HepG2 (cell line): ENCODE measurements around the gene PTPA. TPM values are rescaled to one million over a fixed set of nuclear protein-coding genes. Genes with fewer than 3 reads are reported as not detected.

Experiments used
- ATAC-seq: fragments of 200-7000 bp; cut with Tn5 transposase; 3 replicates; pipeline ENCODE4 v1.9.1; 2020; ENCODE audit warnings: mild to moderate bottlenecking, moderate library complexity
- BruUV-seq: library from RNA; stranded (reverse); fragments of 400-500 nt; replicated peaks from 2 replicates; lab custom pipeline; 2021; lab: Mats Ljungman, UMichigan
- CTCF ChIA-PET: fragments of 300-600 bp; formaldehyde crosslinking; extraction: SDS; loops from one replicate; lab custom pipeline; 2021; ENCODE audit warnings: low total read pairs, inconsistent platforms, low intra/inter-chr PET ratio; lab: Yijun Ruan, JAX
- POLR2A ChIA-PET: fragments of 350-600 bp; sonication (Branson Sonifier 250); formaldehyde crosslinking; loops from one replicate; lab custom pipeline; 2020; ENCODE audit warnings: antibody characterized with exemption, inconsistent platforms; lab: Yijun Ruan, JAX
- DNase-seq: peaks from one replicate; pipeline ENCODE4 v3.0.0-alpha.2; 2015; ENCODE audit warnings: low spot score
- FAIRE-seq: peaks from 3 replicates; lab custom pipeline; 2011; peaks lifted over from hg19 to GRCh38; lab: Jason Lieb, UNC
- H2AFZ ChIP-seq: one replicate; pipeline ENCODE4 v1.6.1; 2011; ENCODE audit warnings: low read length, inconsistent platforms
- H3K27ac ChIP-seq: fragments of 300-600 bp; 3 replicates; pipeline ENCODE4 v1.8.0; 2011; ENCODE audit warnings: mixed run types, mild to moderate bottlenecking, mixed read lengths, low read length, inconsistent platforms; ENCODE audit not compliant: insufficient read depth; ENCODE audit errors: extremely low read length
- H3K27me3 ChIP-seq, 2 experiments: fragments of 200-600 bp in 1 of 2; 2 replicates in 1 of 2; 3 replicates in 1 of 2; pipeline versions ENCODE4 v1.6.0 to v1.8.0; 2011; ENCODE audit warnings: low read length in 2 of 2, mild to moderate bottlenecking in 2 of 2, moderate library complexity in 2 of 2, inconsistent platforms in 1 of 2; ENCODE audit not compliant: insufficient read depth in 2 of 2, control insufficient read depth in 1 of 2
- H3K36me3 ChIP-seq, 2 experiments: fragments of 200-600 bp in 1 of 2; replicated peaks in 1 of 2; 2 replicates in 1 of 2; 3 replicates in 1 of 2; pipeline versions ENCODE4 v1.5.1 to v1.8.0; 2011; ENCODE audit warnings: low read length in 2 of 2, inconsistent platforms in 1 of 2; ENCODE audit not compliant: insufficient read depth in 2 of 2, control insufficient read depth in 1 of 2
- H3K4me1 ChIP-seq: 2 replicates; pipeline ENCODE4 v1.5.1; 2012; ENCODE audit warnings: low read length, inconsistent platforms; ENCODE audit not compliant: insufficient read depth
- H3K4me2 ChIP-seq: 2 replicates; pipeline ENCODE4 v1.6.0; 2011; ENCODE audit warnings: low read depth, low read length, inconsistent platforms
- H3K4me3 ChIP-seq, 3 experiments: fragments of 200-600 bp in 1 of 3; sonication (generic), shearing (Covaris generic) in 1 of 3; replicated peaks in 1 of 3; 2 replicates each; pipeline ENCODE4 v1.5.1; 2011 to 2016; ENCODE audit warnings: low read length in 3 of 3, inconsistent platforms in 2 of 3, low read depth in 2 of 3, mild to moderate bottlenecking in 2 of 3, control low read depth in 1 of 3, mixed read lengths in 1 of 3; ENCODE audit not compliant: insufficient read depth in 1 of 3
- H3K79me2 ChIP-seq: one replicate; pipeline ENCODE4 v1.6.1; 2011; ENCODE audit warnings: low read length, inconsistent platforms; ENCODE audit not compliant: insufficient read depth
- H3K9ac ChIP-seq: 2 replicates; pipeline ENCODE4 v1.6.0; 2011; ENCODE audit warnings: mild to moderate bottlenecking, low read depth, low read length, inconsistent platforms; ENCODE audit not compliant: insufficient read depth
- H3K9me3 ChIP-seq: 2 replicates; pipeline ENCODE4 v1.5.1; 2012; ENCODE audit warnings: mild to moderate bottlenecking, low read length
- H4K20me1 ChIP-seq: 2 replicates; pipeline ENCODE4 v1.6.0; 2011; ENCODE audit warnings: inconsistent platforms, mild to moderate bottlenecking, low read length, moderate library complexity; ENCODE audit not compliant: insufficient read depth
- FOSL2 ChIP-seq: sonication (generic); formaldehyde crosslinking; IDR thresholded peaks from 2 replicates; pipeline ENCODE4 v1.4.0; 2020; ENCODE audit warnings: missing genetic modification reagents
- KAT8 ChIP-seq: IDR thresholded peaks from 2 replicates; pipeline ENCODE4 v1.6.1; 2016; ENCODE audit warnings: missing genetic modification reagents, missing compliant biosample characterization
- MLX ChIP-seq: IDR thresholded peaks from 2 replicates; pipeline ENCODE4 v1.6.1; 2016
- SETDB1 ChIP-seq: sonication (generic); formaldehyde crosslinking; IDR thresholded peaks from 2 replicates; pipeline ENCODE4 v1.5.1; 2020; ENCODE audit warnings: missing genetic modification reagents, mild to moderate bottlenecking, borderline replicate concordance
- XRCC5 ChIP-seq: fragments of 200-400 bp; formaldehyde crosslinking; optimal IDR thresholded peaks from 2 replicates; pipeline ENCODE3; 2017; ENCODE audit warnings: mild to moderate bottlenecking, low read length
- ZC3H4 ChIP-seq: sonication (generic); formaldehyde crosslinking; IDR thresholded peaks from 2 replicates; pipeline ENCODE4 v1.4.0; 2020; ENCODE audit warnings: missing genetic modification reagents, borderline replicate concordance
- ZNF18 ChIP-seq: sonication (generic); formaldehyde crosslinking; IDR thresholded peaks from 2 replicates; pipeline ENCODE4 v1.8.0; 2022; ENCODE audit warnings: mild to moderate bottlenecking, missing genetic modification reagents; ENCODE audit not compliant: insufficient replicate concordance
- ZNF326 ChIP-seq: sonication (generic); formaldehyde crosslinking; IDR thresholded peaks from 2 replicates; pipeline ENCODE4 v1.4.0; 2020; ENCODE audit warnings: missing genetic modification reagents, borderline replicate concordance
- ZNF576 ChIP-seq: sonication (generic); formaldehyde crosslinking; IDR thresholded peaks from 2 replicates; pipeline ENCODE4 v1.4.0; 2020; ENCODE audit warnings: mild to moderate bottlenecking, missing genetic modification reagents
- ZNF7 ChIP-seq: IDR thresholded peaks from 2 replicates; pipeline ENCODE4 v1.6.1; 2016; ENCODE audit warnings: missing biosample characterization, missing genetic modification reagents
- WGBS: methylation state at CpG from one replicate; pipeline ENCODE4 v1.1.6; 2017; ENCODE audit warnings: low lambda C conversion rate; 5-methylcytosine and 5-hydroxymethylcytosine counted together
- in situ Hi-C: cut with HindIII; loops from 2 replicates; pipeline ENCODE4 v1.10.0; 2017; ENCODE audit warnings: low pct_unique_long_range_greater_than_20kb; ENCODE audit not compliant: extremely low pct_ligation_motif_present
- intact Hi-C: fragments of 100-400 bp; cut with micrococcal nuclease; formaldehyde crosslinking; loops from one replicate; pipeline ENCODE4 v1.10.0; 2022; ENCODE audit not compliant: unreplicated experiment
- polyA plus RNA-seq, 8 experiments: library from polyadenylated mRNA; depleted of rRNA in 3 of 8; stranded (reverse) in 7 of 8; unstranded in 1 of 8; fragments of >200 nt; fragmentation: Illumina TruSeq in 4 of 8; extraction: Trizol in 4 of 8; gene quantifications; 2 replicates each; pipeline versions ENCODE4 v1.2.1 to v1.2.3, GENCODE V29; 2011 to 2016; ENCODE audit warnings: low read depth in 4 of 8, missing spikeins in 1 of 8, mixed read lengths in 1 of 8; ENCODE audit not compliant: insufficient read depth in 1 of 8
- total RNA-seq, 5 experiments: library from RNA; depleted of rRNA; stranded (reverse); fragments of >200 nt; fragmentation: Illumina TruSeq; extraction: Trizol; gene quantifications; 2 replicates each; pipeline ENCODE4 v1.2.3, GENCODE V29; 2016; ENCODE audit warnings: low read depth in 1 of 5

The PTPA gene
- total and polyA plus RNA-seq, 2 of the 13 experiments (the other 11 are each of a cell fraction or from before 2014, with no cell fraction given), result 79.3 to 105 TPM

- H3K27me3 ChIP-seq, result no peaks in the 10 kb centered on the region
- ChIA-PET CTCF (no interaction called here), POLR2A (interaction anchor here (1.8 kb wide), 1 partner anchor 15 kb away, joined by 6 read pairs; no protein-coding TSS in a partner anchor)
- H2AFZ ChIP-seq, result no peak overlapping the region
- TF ChIP-seq XRCC5, result no peak
- TF ChIP-seq ZC3H4 (CRISPR knock-in tag), result no peak
- TF ChIP-seq FOSL2 (CRISPR knock-in tag), result 0 out of 2 replicates have a peak, but pooled peaks have one; percentile 21
- in situ Hi-C loops (no loop called here), intact Hi-C loops (no loop called here)
- no peak overlapping the region for H3K4me3 ChIP-seq
- H4K20me1 ChIP-seq, result no peaks in the 10 kb centered on the region
- DNase-seq (no peak), ATAC-seq (no peak; the same call in 2 of the 3 replicates), FAIRE-seq (no peak)
- peaks cover 22 to 73% of the 10 kb centered on the region in 2 experiments for H3K36me3 ChIP-seq
- no peak overlapping the region for H3K4me2 ChIP-seq
- H3K9me3 ChIP-seq, result no peaks in the 10 kb centered on the region
- H3K79me2 ChIP-seq, result peaks cover 10% of the 10 kb centered on the region
- BruUV-seq, result no TSS peak
- H3K27ac ChIP-seq, result no peak overlapping the region
- H3K9ac ChIP-seq, result no peak overlapping the region
- H3K4me1 ChIP-seq, result peaks cover 19% of the 10 kb centered on the region
- WGBS, result 96% methylated on average over 8 of the region's 8 CpGs
These were observed 14.3 kb downstream of the PTPA start for GRCh38 chr9:129125478-129125877.

GRCh38 chr9:129126749-129127618 lies 15.8 kb downstream of the PTPA start:
- in situ Hi-C loops, result no loop called here
- POLR2A ChIA-PET, result no interaction called here
- TF ChIP-seq ZNF7 (no peak), ZNF576 (CRISPR knock-in tag) (no peak), MLX (no peak), SETDB1 (CRISPR knock-in tag) (no peak), ZNF18 (CRISPR knock-in tag) (no peak), ZNF326 (CRISPR knock-in tag) (no peak), KAT8 (CRISPR knock-in tag) (no peak)

More at GRCh38 chr9:129126749-129127618, 15.8 kb downstream of the PTPA start:
- WGBS, result 94% methylated on average over 9 of the region's 10 CpGs
- peaks cover 19 to 72% of the 10 kb centered on the region in 2 experiments for H3K36me3 ChIP-seq
- H3K79me2 ChIP-seq, result peaks cover 6% of the 10 kb centered on the region
- no peak overlapping the region for H3K9ac ChIP-seq
- intact Hi-C loops, result no loop called here
- H3K27me3 ChIP-seq, result no peaks in the 10 kb centered on the region
- no TSS peak for BruUV-seq
- DNase-seq (no peak), ATAC-seq (no peak), FAIRE-seq (no peak)
- H4K20me1 ChIP-seq, result no peaks in the 10 kb centered on the region
- no peak overlapping the region for H3K4me2 ChIP-seq
- H3K4me1 ChIP-seq, result peaks cover 19% of the 10 kb centered on the region
- CTCF ChIA-PET, result no interaction called here
- no peak overlapping the region for H2AFZ ChIP-seq
- H3K9me3 ChIP-seq, result no peaks in the 10 kb centered on the region
- H3K4me3 ChIP-seq, result no peak overlapping the region
- H3K27ac ChIP-seq, result no peak overlapping the region
